Measurements from ENCODE around the gene DOCK11.

DOCK11 gene

DNA sequence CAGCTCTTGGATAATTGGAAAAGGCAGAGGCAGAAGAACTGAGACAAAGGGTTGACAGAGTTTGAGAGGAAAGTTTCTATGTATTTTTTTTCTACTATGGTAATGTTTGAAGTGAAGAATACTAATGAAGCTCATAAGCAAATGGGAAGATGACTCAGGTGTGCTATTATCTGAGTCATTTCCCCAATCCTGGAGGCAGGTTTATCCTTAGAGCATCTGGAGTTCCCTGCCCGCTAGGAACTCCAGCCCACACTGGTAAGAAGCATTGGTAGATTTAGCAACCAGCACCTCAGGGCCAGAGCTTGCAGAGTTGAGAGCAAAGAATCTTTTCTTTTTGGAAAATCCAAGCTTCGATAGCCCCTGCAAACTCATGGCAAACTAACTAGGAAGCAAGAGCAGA lies 55.2 kb downstream of the DOCK11 start:
- H3K27ac ChIP-seq = no peak overlapping the region
- H3K27me3 ChIP-seq (ENCODE audit: control insufficient read depth, insufficient read depth, low read length) = no peaks in the 10 kb centered on the region
- H3K79me2 ChIP-seq = no peaks in the 10 kb centered on the region
- H3K36me3 ChIP-seq (ENCODE audit: control insufficient read depth, insufficient read depth, low read length) = no peaks in the 10 kb centered on the region
- TF ChIP-seq, protein P1, sequence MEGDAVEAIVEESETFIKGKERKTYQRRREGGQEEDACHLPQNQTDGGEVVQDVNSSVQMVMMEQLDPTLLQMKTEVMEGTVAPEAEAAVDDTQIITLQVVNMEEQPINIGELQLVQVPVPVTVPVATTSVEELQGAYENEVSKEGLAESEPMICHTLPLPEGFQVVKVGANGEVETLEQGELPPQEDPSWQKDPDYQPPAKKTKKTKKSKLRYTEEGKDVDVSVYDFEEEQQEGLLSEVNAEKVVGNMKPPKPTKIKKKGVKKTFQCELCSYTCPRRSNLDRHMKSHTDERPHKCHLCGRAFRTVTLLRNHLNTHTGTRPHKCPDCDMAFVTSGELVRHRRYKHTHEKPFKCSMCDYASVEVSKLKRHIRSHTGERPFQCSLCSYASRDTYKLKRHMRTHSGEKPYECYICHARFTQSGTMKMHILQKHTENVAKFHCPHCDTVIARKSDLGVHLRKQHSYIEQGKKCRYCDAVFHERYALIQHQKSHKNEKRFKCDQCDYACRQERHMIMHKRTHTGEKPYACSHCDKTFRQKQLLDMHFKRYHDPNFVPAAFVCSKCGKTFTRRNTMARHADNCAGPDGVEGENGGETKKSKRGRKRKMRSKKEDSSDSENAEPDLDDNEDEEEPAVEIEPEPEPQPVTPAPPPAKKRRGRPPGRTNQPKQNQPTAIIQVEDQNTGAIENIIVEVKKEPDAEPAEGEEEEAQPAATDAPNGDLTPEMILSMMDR (IDR thresholded peaks at IDR 0.05) = no peak
- no peak overlapping the region for H2AFZ ChIP-seq
- no peaks in the 10 kb centered on the region for H3K4me1 ChIP-seq
- H3K9ac ChIP-seq = no peak overlapping the region
- no peak overlapping the region for H3K4me2 ChIP-seq (ENCODE audit: low read length)
- no peak overlapping the region for H3K4me3 ChIP-seq (ENCODE audit: low read depth, low read length)
- no peaks in the 10 kb centered on the region for H3K9me3 ChIP-seq (ENCODE audit: control insufficient read depth, low read length)

DNA sequence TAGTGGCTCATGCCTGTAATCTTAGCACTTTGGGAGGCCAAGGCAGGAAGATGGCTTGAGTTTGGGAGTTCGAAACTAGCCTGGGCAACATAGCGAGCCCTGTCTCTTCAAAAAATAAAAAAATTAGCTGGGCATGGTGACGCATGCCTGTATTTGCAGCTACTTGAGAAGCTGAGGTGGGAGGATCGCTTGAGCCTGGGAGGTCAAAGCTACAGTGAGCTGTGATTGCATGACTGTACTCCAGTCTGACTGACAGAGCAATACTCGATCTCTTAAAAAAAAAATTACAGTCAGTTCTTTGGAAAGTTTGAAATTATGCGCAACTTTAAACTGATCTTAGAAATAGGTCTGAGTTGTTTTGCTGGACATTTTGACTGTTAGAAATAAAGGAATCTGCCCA lies 55.8 kb downstream of the DOCK11 start:
- no peak overlapping the region for H3K9ac ChIP-seq
- H3K27me3 ChIP-seq (ENCODE audit: control insufficient read depth, insufficient read depth, low read length) = no peaks in the 10 kb centered on the region
- H3K79me2 ChIP-seq = no peaks in the 10 kb centered on the region
- no peak overlapping the region for H3K4me2 ChIP-seq (ENCODE audit: low read length)
- no peaks in the 10 kb centered on the region for H3K9me3 ChIP-seq (ENCODE audit: control insufficient read depth, low read length)
- H3K27ac ChIP-seq = no peak overlapping the region
- H3K4me1 ChIP-seq = no peaks in the 10 kb centered on the region
- no peak overlapping the region for H3K4me3 ChIP-seq (ENCODE audit: low read depth, low read length)
- H3K36me3 ChIP-seq (ENCODE audit: control insufficient read depth, insufficient read depth, low read length) = no peaks in the 10 kb centered on the region
- no peak overlapping the region for H2AFZ ChIP-seq
- TF ChIP-seq, protein P1 (IDR thresholded peaks at IDR 0.05) = no peak

DNA sequence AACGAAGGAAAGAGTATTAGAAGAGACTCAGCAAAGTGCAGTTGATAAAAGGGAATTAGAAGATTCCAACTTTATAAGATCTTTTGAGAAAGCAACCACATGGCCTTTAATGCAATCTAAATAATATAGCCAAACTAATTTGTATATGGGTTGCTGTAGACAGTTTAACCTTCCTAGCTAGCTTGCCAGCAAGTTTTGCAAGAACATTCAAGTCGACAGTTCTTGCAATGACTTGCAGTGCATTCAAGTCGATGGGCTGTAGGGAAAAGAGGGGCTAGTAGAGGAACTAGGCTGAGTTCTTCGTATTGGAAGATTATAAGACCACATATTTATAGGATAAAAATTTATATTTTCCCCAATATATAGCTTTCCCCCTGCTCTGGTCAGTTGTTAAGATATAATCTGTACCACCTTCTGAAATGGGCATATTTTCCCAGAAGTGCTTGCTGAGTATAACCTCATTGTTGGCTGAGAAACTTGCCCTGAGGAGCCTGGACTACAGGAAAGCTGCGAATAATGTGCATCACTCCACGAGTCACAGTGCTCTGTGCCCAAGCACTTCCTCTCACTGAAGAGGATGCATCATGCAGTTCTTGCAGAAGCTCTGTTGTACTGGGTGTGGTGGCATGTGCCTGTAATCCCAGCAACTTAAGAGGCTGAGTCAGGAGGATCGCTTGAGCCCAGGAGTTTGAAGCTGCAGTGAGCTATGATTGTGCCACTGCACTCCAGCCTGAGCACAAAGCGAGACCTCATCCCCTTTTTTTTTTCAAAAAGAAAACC lies 56.7 kb downstream of the DOCK11 start:
- H3K4me3 ChIP-seq (ENCODE audit: low read depth, low read length) = no peak overlapping the region
- no peaks in the 10 kb centered on the region for H3K27me3 ChIP-seq (ENCODE audit: control insufficient read depth, insufficient read depth, low read length)
- no peak overlapping the region for H3K4me2 ChIP-seq (ENCODE audit: low read length)
- no peaks in the 10 kb centered on the region for H3K4me1 ChIP-seq
- TF ChIP-seq, protein P1 (IDR thresholded peaks at IDR 0.05) = no peak
- no peak overlapping the region for H3K27ac ChIP-seq
- H2AFZ ChIP-seq = no peak overlapping the region
- H3K36me3 ChIP-seq (ENCODE audit: control insufficient read depth, insufficient read depth, low read length) = no peaks in the 10 kb centered on the region
- no peaks in the 10 kb centered on the region for H3K79me2 ChIP-seq
- no peaks in the 10 kb centered on the region for H3K9me3 ChIP-seq (ENCODE audit: control insufficient read depth, low read length)
- no peak overlapping the region for H3K9ac ChIP-seq

DNA sequence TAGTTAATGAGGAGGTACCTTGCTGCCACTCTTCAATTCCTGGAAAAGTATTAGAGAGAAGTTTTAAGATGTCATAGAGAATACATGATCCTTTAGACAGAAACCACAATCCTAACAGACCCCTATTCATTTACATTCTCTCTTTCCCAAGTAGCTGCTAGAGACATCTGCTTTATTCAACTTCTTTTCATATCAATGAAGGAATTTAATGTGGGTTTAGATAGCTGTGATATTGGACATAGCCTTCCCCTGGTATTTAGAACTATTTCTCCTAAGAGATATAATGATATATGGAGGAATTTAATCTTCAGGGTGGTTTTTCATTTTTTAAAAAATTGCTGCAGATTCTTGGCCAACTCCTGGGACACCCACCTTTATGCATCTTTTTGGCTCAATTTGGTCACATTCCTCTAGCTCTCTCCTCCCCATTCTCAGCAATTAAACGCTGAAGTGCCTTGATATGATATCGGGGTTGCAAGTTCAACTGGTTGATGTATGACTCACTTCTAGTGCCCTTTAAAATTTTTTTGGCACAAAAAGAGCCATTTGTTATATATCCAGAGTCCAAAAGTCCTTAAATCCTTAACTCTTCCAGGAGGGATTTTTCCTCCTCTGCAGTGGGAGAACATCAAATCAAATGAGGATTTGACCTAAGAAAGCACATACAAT lies 57.6 kb downstream of the DOCK11 start:
- Histone ChIP-seq H3K79me2 (no peaks in the 10 kb centered on the region), H3K27ac (no peak overlapping the region), H3K36me3 (ENCODE audit: control insufficient read depth, insufficient read depth, low read length) (no peaks in the 10 kb centered on the region), H2AFZ (no peak overlapping the region), H3K4me2 (ENCODE audit: low read length) (no peak overlapping the region), H3K4me3 (ENCODE audit: low read depth, low read length) (no peak overlapping the region), H3K4me1 (no peaks in the 10 kb centered on the region), H3K9ac (no peak overlapping the region), H3K9me3 (ENCODE audit: control insufficient read depth, low read length) (no peaks in the 10 kb centered on the region), H3K27me3 (ENCODE audit: control insufficient read depth, insufficient read depth, low read length) (no peaks in the 10 kb centered on the region)
- TF ChIP-seq, protein P1 (IDR thresholded peaks at IDR 0.05) = no peak

Measured in parathyroid adenoma (tissue), 2 donors.